Right kidney (tissue), 1 donor: ENCODE measurements around the gene MED12L.
"Not testable (repeated sequence)": the region's sequence is repeated elsewhere in the genome, so short reads cannot be mapped to it uniquely, and the experiment has no call there.

Experiments used
- DNase-seq: peaks from one replicate; pipeline ENCODE4 v3.0.0-alpha.2; 2016

MED12L gene

GRCh38 chr3:151236736-151237135 lies 151.3 kb downstream of the MED12L start:
- DNase-seq, result no peak

- DNase-seq, result not testable (repeated sequence)
These were observed 156.5 kb downstream of the MED12L start for GRCh38 chr3:151242006-151242405.

GRCh38 chr3:151248772-151249337 lies 163.4 kb downstream of the MED12L start:
- DNase-seq, result no peak

- DNase-seq, result no peak
These were observed 171.3 kb downstream of the MED12L start for GRCh38 chr3:151256749-151257148.

GRCh38 chr3:151259664-151260063 lies 174.2 kb downstream of the MED12L start:
- no peak for DNase-seq

- DNase-seq, result no peak
These were observed 177.5 kb downstream of the MED12L start for GRCh38 chr3:151262871-151263525.

- DNase-seq, result no peak
These were observed 179.1 kb downstream of the MED12L start for GRCh38 chr3:151264605-151265004.

- DNase-seq, result no peak
These were observed 179.7 kb downstream of the MED12L start for GRCh38 chr3:151265166-151265565.

- DNase-seq, result no peak
These were observed 180.4 kb downstream of the MED12L start for GRCh38 chr3:151265866-151266265.

GRCh38 chr3:151267066-151267465 lies 181.6 kb downstream of the MED12L start:
- DNase-seq, result no peak

- DNase-seq, result no peak
These were observed 183.1 kb downstream of the MED12L start for GRCh38 chr3:151268267-151269235.

GRCh38 chr3:151269631-151270030 lies 184.2 kb downstream of the MED12L start:
- no peak for DNase-seq

- DNase-seq, result no peak
These were observed 189.6 kb downstream of the MED12L start for GRCh38 chr3:151275091-151275490.

GRCh38 chr3:151276038-151276686 lies 190.7 kb downstream of the MED12L start:
- no peak for DNase-seq

- DNase-seq, result no peak
These were observed 191.2 kb downstream of the MED12L start for GRCh38 chr3:151276687-151277042.

- DNase-seq, result no peak
These were observed 192.8 kb downstream of the MED12L start, which contains the start of gene P2RY14 for GRCh38 chr3:151278230-151278629. TSS of gene P2RY14 (minus strand) at chr3:151278542. CDS start at chr3:151214316, 64,226 bp downstream.

GRCh38 chr3:151281671-151282324 lies 196.3 kb downstream of the MED12L start:
- no peak for DNase-seq

- no peak for DNase-seq
These were observed 197.5 kb downstream of the MED12L start for GRCh38 chr3:151282921-151283320.

- DNase-seq, result no peak
These were observed 197.9 kb downstream of the MED12L start for GRCh38 chr3:151283387-151283786.

- DNase-seq, result no peak
These were observed 198.5 kb downstream of the MED12L start for GRCh38 chr3:151283907-151284461.

- no peak for DNase-seq
These were observed 200.5 kb downstream of the MED12L start for GRCh38 chr3:151285940-151286339.

- DNase-seq, result no peak
These were observed 204.0 kb downstream of the MED12L start for GRCh38 chr3:151289445-151289844.
